Left cardiac atrium (tissue), 4 donors: ENCODE data around the gene CABP1. TPM values are rescaled to one million over a fixed set of nuclear protein-coding genes. Genes with fewer than 3 reads are reported as not detected.
"Not testable (repeated sequence)": the region's sequence is repeated elsewhere in the genome, so short reads cannot be mapped to it uniquely, and the experiment has no call there.

ENCODE experiments used
- ATAC-seq, 2 donors: fragments of 200-7000 bp; cut with Tn5 transposase; one replicate each; pipeline ENCODE4 v1.9.1; 2020; ENCODE audit warnings: mild to moderate bottlenecking in 2 of 2, moderate library complexity in 2 of 2
- DNase-seq: peaks from one replicate; pipeline ENCODE4 v3.0.0-alpha.2; 2020
- intact Hi-C, 2 donors: fragments of 100-400 bp; cut with DNase I; formaldehyde crosslinking; loops; one replicate each; pipeline versions ENCODE4 v1.14.1 to v1.15.1; 2022 to 2023
- long read RNA-seq: library from polyadenylated mRNA; unstranded; transcript quantifications from one replicate; pipeline ENCODE4 v2.0.0, GENCODE V29; 2021
- total RNA-seq, 2 donors: library from RNA; stranded (reverse); fragmentation: NEBNext Ultra II Directional; extraction: Animal tissue kit (Norgen Biotek cat#: 25700); gene quantifications; one replicate each; pipeline ENCODE4 v1.2.1, GENCODE V29; 2021
- donor health status: DM: no; HTN: yes; CAD: no.
- donor health status: DM: no; HTN: yes; CAD: no; lungs with severe emphysema.
- donor health status: DM: yes; HTN: yes; CAD: no.
- donor health status: Dilated cardiomyopathy.

CABP1 gene
- 1 to 10 TPM; 1.5 to 4.6 TPM for total RNA-seq
- long read RNA-seq, partial matches to known transcripts, result 1 of 1 reads
- long read RNA-seq, other reads (novel, unspliced or antisense), result 0 of 1 reads

- intact Hi-C loops, result loop anchor here in 1 of 2 donors (10.0 kb wide), 1 partner anchor 335 kb away; the partner anchor contains the start of gene HNF1A
- no peak for DNase-seq
- peak; percentile 49 to 50 for ATAC-seq
Observed at GRCh38 chr12:120639771-120640721, at the start of gene CABP1. TSS of gene CABP1 (plus strand) at chr12:120640626. CDS start at chr12:120640686, 60 bp downstream.

- ATAC-seq (no peak), DNase-seq (no peak)
- intact Hi-C loops, result no loop called here
Observed at GRCh38 chr12:120590741-120591407, 49.6 kb upstream of the CABP1 start.

GRCh38 chr12:120592121-120593049 is 48.0 kb upstream of the CABP1 start:
- DNase-seq (no peak), ATAC-seq (no peak)
- intact Hi-C loops, result no loop called here

GRCh38 chr12:120596901-120597300 is 43.5 kb upstream of the CABP1 start:
- DNase-seq (no peak), ATAC-seq (no peak)
- intact Hi-C loops, result no loop called here

DNA sequence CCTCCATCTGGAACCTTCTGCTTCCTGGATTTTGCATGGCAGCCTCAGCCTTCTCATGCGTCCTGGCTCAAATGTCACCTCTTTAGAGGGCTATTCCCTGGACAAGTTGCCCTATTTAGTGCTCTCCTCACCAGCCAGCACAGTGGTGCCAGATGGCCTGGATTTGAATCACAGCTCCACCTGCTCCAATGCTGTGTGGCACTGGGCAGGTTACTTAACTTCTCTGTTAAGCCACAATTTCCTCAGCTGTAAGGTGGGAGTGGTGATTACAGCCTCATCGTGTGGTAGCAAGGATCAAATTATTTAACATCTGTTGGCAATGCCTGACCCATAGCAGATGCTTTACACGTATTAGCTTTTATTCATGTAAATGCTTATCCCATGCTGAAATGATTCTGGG is 42.6 kb upstream of the CABP1 start:
- DNase-seq, result no peak
- no peak for ATAC-seq
- intact Hi-C loops, result no loop called here

DNA sequence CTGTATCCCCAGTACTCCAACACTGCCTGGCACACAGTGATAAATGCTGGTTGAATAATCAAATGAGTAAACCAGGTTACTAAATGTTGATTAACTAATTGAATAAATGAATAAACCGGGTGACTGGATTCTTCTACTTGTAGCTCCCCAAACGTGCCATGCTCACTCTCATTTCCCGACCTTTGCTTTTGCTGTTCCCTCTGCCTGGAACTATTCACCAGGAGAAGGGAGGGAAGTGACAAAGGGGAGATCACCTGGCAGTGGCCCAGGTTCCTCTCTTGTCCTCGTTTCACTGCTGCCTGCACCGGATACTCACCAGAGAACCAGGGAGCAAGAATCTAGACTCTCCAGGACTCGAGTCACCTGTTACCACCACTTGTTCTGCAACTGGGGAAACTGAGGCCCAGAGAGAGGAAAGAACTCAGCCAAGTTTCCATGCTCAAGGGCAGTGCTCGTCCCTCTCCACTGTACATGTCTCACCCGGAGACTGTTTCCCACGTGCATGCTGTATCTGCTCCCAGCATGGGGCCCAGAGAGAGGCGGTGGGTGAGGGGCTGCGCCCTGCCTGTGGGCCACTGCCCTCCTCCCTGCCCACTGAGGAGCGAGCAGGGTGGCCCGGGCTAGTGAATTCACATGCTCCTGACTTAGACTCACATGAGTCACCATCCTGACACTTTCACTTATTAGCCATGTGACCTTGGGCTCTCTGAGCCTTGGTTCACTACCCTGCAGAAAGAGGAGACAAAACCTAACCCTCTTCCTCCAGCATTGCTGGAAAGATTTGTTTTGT is 41.6 kb upstream of the CABP1 start:
- intact Hi-C loops, result no loop called here
- DNase-seq, result no peak
- peak; percentile 12 to 79 for ATAC-seq

DNA sequence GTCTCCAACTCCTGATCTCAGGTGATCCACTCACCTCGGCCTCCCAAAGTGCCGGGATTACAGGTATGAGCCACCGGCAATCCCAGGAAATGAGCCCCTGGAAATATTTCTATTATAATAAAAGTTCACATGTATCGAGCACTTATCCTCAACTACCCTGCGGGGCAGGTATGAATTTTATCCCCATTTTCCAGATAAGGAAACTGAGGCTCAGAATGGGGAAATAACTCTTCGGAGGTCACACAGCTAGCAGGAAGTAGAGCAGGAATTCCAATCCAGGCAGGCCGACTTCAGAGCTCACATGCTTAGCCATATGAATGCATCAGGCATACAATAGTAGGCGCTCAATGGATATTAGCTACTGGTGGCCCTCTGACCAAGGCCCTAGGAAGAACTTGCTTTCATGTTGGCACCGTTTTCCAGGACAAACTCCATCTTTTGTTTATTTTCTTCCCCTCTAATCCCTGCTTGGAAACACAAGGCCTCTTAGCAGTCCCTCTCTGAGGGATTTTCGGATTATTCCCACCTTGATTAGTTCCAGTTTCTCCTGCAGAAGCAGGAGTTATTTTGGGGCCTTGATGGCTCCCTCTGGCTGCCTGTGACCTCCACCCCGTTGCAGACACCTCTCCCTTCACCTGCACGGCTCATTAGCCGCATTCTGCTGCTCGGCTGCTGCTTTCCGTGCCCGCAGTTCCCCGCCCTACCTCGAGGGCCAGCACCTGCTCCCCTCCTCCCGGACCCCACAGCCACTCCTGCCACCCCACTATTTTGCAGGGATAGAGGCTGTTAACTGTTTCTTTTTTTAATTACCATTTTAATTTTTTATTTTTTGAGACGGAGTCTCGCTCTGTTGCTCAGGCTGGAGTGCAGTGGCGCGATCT is 40.5 kb upstream of the CABP1 start:
- DNase-seq (no peak), ATAC-seq (no peak)
- intact Hi-C loops, result no loop called here

- intact Hi-C loops, ATAC-seq: not testable (repeated sequence)
Observed at GRCh38 chr12:120602416-120602815, 38.0 kb upstream of the CABP1 start.

DNA sequence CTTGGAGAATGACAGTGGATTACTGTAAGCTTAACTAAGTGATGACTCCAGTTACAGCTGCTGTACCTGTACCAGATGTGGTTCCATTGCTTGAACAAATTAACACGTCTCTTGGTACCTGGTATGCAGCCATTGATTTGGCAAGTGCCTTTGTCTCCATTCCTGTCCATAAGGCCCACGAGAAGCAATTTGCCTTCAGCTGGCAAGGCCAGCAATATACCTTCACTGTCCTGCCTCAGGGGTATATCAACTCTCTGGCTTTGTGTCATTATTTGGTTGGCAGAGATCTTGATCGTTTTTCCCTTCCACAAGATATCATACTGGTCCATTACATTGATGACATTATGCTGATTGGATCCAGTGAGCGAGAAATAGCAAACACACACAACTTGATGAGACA is 29.9 kb upstream of the CABP1 start:
- intact Hi-C loops, result no loop called here
- no peak for ATAC-seq

More at GRCh38 chr12:120602416-120602815, 38.0 kb upstream of the CABP1 start:
- not testable (repeated sequence) for DNase-seq

DNA sequence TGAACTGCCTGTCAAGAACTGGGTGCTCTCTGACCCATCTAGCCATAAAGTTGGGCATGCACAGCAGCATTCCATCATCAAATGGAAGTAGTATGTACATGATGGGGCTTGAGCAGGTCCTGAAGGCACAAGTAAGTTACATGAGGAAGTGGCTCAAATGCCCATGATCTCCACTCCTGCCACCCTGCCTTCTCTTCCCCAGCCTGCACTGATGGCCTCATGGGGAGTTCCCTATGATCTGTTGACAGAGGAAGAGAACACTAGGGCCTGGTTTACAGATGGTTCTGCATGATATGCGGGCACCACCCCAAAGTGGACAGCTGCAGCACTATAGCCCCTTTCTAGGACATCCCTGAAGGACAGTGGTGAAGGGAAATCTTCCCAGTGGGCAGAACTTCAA is 28.9 kb upstream of the CABP1 start:
- intact Hi-C loops, DNase-seq: not testable (repeated sequence)

More for the DNA sequence above, 29.9 kb upstream of the CABP1 start:
- DNase-seq, result no peak

DNA sequence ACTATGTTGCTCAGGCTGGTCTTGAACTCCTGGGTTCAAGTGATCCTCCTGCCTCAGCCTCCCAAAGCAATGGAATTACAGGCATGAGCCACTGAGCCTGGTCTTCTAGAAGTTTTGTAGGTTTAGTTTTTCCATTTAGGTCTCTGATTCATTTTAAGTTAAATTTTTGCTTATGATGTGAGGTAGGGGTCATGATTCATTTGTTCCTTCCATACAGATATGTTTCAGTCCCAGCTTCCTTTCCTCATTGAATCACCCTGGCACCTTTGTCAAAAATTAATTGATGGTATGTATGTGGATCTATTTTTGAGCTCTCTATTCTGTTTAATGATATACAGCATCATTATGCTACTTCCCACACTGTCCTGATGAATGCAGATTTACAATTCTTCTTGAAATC is 25.6 kb upstream of the CABP1 start:
- intact Hi-C loops, result no loop called here
- ATAC-seq, result no peak
- DNase-seq, result no peak

More for the DNA sequence above, 28.9 kb upstream of the CABP1 start:
- not testable (repeated sequence) for ATAC-seq

DNA sequence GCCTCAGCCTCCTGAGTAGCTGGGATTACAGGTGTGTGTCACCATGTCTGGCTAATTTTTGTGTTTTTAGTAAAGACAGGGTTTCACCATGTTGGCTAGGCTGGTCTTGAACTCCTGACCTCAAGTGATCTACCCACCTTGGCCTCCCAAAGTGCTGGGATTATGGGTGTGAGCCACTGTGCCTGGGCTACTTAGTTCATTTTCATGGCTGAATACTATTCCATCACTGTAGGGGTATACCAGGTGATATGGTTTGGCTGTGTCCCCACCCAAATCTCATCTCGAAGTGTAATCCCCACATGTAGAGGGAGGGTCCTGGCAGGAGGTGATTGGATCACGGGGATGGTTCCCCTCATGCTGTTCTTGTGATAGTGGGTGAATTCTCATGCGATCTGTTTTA is 23.2 kb upstream of the CABP1 start:
- intact Hi-C loops, ATAC-seq, DNase-seq: not testable (repeated sequence)

- ATAC-seq, intact Hi-C loops, DNase-seq: not testable (repeated sequence)
Observed at GRCh38 chr12:120617767-120618166, 22.7 kb upstream of the CABP1 start.

DNA sequence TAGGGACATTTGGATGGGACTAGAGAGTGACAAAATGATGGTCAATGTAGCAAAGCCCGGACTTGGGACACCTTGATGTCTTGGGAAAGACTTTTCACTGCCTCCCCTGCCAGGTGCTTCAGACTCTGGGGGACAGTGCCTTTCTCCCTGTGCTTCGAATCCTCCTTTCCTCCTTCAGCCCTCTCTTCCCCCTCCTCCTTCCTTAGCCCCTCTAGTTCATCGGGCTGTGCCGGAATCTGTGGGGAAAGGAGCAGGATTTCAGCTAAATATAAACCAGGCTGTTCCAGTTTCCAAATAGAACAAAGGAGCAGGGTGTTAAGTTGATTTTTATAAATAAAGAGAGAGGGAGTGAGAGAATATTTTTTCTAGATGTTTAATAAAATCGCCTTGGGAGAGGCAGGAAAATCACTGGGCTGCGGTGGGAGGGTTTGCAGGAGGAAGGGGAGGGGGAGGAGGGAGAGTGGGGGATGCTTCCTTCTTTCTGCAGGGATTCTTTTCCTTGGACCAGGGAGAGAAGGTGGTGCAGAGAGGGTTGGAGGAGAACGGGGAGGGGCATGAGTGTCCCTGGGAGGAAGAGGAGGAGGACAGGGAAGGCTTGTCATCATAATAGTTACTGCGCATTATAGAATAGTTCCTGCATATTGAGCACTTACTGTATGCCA is 21.3 kb upstream of the CABP1 start:
- ATAC-seq, result no peak
- intact Hi-C loops, result no loop called here
- no peak for DNase-seq

DNA sequence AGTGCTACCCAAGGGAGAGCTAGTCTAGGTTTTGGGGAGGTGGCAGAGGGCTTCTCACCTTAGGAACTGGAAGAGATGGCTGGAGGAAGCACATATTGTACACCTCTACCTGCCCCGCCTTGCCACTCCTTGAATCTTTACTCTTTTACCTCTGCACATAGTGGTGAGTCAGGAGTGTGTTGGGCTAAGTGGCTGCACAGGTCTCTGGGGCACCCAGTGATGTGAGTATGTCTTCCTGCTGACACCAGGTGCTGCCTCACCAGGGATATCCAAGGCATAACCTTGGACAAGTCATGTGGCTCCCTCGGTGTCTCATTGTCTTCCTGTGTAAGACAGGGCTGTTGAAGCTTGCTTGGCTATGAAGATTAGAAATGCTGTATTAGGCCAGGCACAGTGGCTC is 19.8 kb upstream of the CABP1 start:
- DNase-seq (no peak), ATAC-seq (no peak)
- intact Hi-C loops, result no loop called here

GRCh38 chr12:120625557-120626419 is 14.6 kb upstream of the CABP1 start:
- intact Hi-C loops, result no loop called here
- ATAC-seq (no peak), DNase-seq (no peak)
